HEK293 (cell line): ENCODE data around the gene MMP24.

ENCODE experiments used
- GFI1B ChIP-seq: fragments of 450-650 bp; formaldehyde crosslinking; IDR thresholded peaks from 2 replicates; pipeline ENCODE4 v1.5.1; 2016; ENCODE audit warnings: missing biosample characterization, missing genetic modification characterization
- GLIS1 ChIP-seq: fragments of 450-650 bp; formaldehyde crosslinking; IDR thresholded peaks from 2 replicates; pipeline ENCODE4 v1.5.1; 2016; ENCODE audit warnings: missing biosample characterization, missing genetic modification characterization
- GLIS2 ChIP-seq: fragments of 450-650 bp; formaldehyde crosslinking; IDR thresholded peaks from 2 replicates; pipeline ENCODE4 v1.5.1; 2016; ENCODE audit warnings: missing biosample characterization, missing genetic modification characterization
- REPIN1 ChIP-seq: fragments of 450-650 bp; formaldehyde crosslinking; IDR thresholded peaks from 2 replicates; pipeline ENCODE4 v1.5.1; 2017; ENCODE audit warnings: missing biosample characterization, missing genetic modification characterization, low read depth
- REST ChIP-seq: fragments of 450-650 bp; formaldehyde crosslinking; IDR thresholded peaks from 2 replicates; pipeline ENCODE4 v1.5.1; 2016; ENCODE audit warnings: missing biosample characterization, missing genetic modification characterization
- SALL2 ChIP-seq: fragments of 450-650 bp; formaldehyde crosslinking; IDR thresholded peaks from 2 replicates; pipeline ENCODE4 v1.5.0; 2017; ENCODE audit warnings: missing biosample characterization, mild to moderate bottlenecking, missing genetic modification characterization, borderline replicate concordance
- YY1 ChIP-seq: fragments of 450-650 bp; formaldehyde crosslinking; IDR thresholded peaks from 2 replicates; pipeline ENCODE4 v1.5.1; 2018; ENCODE audit warnings: missing biosample characterization, missing genetic modification characterization
- ZBTB11 ChIP-seq: fragments of 450-650 bp; formaldehyde crosslinking; conservative IDR thresholded peaks from 2 replicates; pipeline ENCODE4 v1.5.1; 2016; ENCODE audit warnings: low read depth, missing biosample characterization, missing genetic modification characterization
- ZBTB44 ChIP-seq: fragments of 450-650 bp; IDR thresholded peaks from 2 replicates; pipeline ENCODE4 v1.5.1; 2018; ENCODE audit warnings: missing biosample characterization, mild to moderate bottlenecking, missing genetic modification characterization
- ZBTB8A ChIP-seq: fragments of 450-650 bp; formaldehyde crosslinking; IDR thresholded peaks from 2 replicates; pipeline ENCODE4 v1.5.1; 2016; ENCODE audit warnings: missing biosample characterization, missing genetic modification characterization
- ZFP41 ChIP-seq: fragments of 450-650 bp; formaldehyde crosslinking; IDR thresholded peaks from 2 replicates; pipeline ENCODE4 v1.5.1; 2016; ENCODE audit warnings: missing biosample characterization, missing genetic modification characterization, borderline replicate concordance
- ZNF157 ChIP-seq: fragments of 450-650 bp; formaldehyde crosslinking; IDR thresholded peaks from 2 replicates; pipeline ENCODE4 v1.5.1; 2016; ENCODE audit warnings: missing biosample characterization, missing genetic modification characterization
- ZNF221 ChIP-seq: fragments of 450-650 bp; formaldehyde crosslinking; IDR thresholded peaks from 2 replicates; pipeline ENCODE4 v1.5.1; 2017; ENCODE audit warnings: missing biosample characterization, missing genetic modification characterization, borderline replicate concordance
- ZNF239 ChIP-seq: fragments of 450-650 bp; formaldehyde crosslinking; IDR thresholded peaks from 2 replicates; pipeline ENCODE4 v1.5.1; 2016; ENCODE audit warnings: missing biosample characterization, missing genetic modification characterization
- ZNF311 ChIP-seq: fragments of 450-650 bp; formaldehyde crosslinking; IDR thresholded peaks from 2 replicates; pipeline ENCODE4 v1.5.1; 2017; ENCODE audit warnings: missing biosample characterization, missing genetic modification characterization, borderline replicate concordance
- ZNF324 ChIP-seq: fragments of 450-650 bp; formaldehyde crosslinking; IDR thresholded peaks from 2 replicates; pipeline ENCODE4 v1.5.1; 2016; ENCODE audit warnings: missing biosample characterization, missing genetic modification characterization
- ZNF350 ChIP-seq: fragments of 450-650 bp; formaldehyde crosslinking; IDR thresholded peaks from 2 replicates; pipeline ENCODE4 v1.5.0; 2017; ENCODE audit warnings: missing biosample characterization, mild to moderate bottlenecking, missing genetic modification characterization
- ZNF354C ChIP-seq: fragments of 450-650 bp; formaldehyde crosslinking; IDR thresholded peaks from 2 replicates; pipeline ENCODE4 v1.5.1; 2016; ENCODE audit warnings: missing biosample characterization, missing genetic modification characterization, low read depth, borderline replicate concordance
- ZNF366 ChIP-seq: fragments of 450-650 bp; formaldehyde crosslinking; conservative IDR thresholded peaks from 2 replicates; pipeline ENCODE4 v1.5.1; 2016; ENCODE audit warnings: missing biosample characterization, missing genetic modification characterization
- ZNF473 ChIP-seq: fragments of 450-650 bp; formaldehyde crosslinking; IDR thresholded peaks from 2 replicates; pipeline ENCODE4 v1.5.1; 2017; ENCODE audit warnings: missing biosample characterization, missing genetic modification characterization
- ZNF529 ChIP-seq: fragments of 450-650 bp; formaldehyde crosslinking; IDR thresholded peaks from 2 replicates; pipeline ENCODE4 v1.5.1; 2017; ENCODE audit warnings: missing genetic modification characterization, missing biosample characterization; ENCODE audit not compliant: insufficient replicate concordance
- ZNF580 ChIP-seq: fragments of 450-650 bp; formaldehyde crosslinking; IDR thresholded peaks from 2 replicates; pipeline ENCODE4 v1.5.1; 2016; ENCODE audit warnings: missing biosample characterization, missing genetic modification characterization
- ZNF585B ChIP-seq: fragments of 450-650 bp; formaldehyde crosslinking; IDR thresholded peaks from 2 replicates; pipeline ENCODE4 v1.5.1; 2016; ENCODE audit warnings: missing biosample characterization, missing genetic modification characterization
- ZNF623 ChIP-seq: fragments of 450-650 bp; formaldehyde crosslinking; IDR thresholded peaks from 2 replicates; pipeline ENCODE4 v1.5.1; 2016; ENCODE audit warnings: missing biosample characterization, missing genetic modification characterization
- ZNF629 ChIP-seq: fragments of 450-650 bp; formaldehyde crosslinking; IDR thresholded peaks from 2 replicates; pipeline ENCODE4 v1.5.1; 2017; ENCODE audit warnings: missing biosample characterization, missing genetic modification characterization
- ZNF658 ChIP-seq: fragments of 450-650 bp; formaldehyde crosslinking; IDR thresholded peaks from 2 replicates; pipeline ENCODE4; 2016; ENCODE audit warnings: missing biosample characterization, missing genetic modification characterization
- ZNF704 ChIP-seq: fragments of 450-650 bp; formaldehyde crosslinking; IDR thresholded peaks from 2 replicates; pipeline ENCODE4 v1.5.1; 2016; ENCODE audit warnings: missing biosample characterization, missing genetic modification characterization
- ZNF707 ChIP-seq: fragments of 450-650 bp; formaldehyde crosslinking; IDR thresholded peaks from 2 replicates; pipeline ENCODE4 v1.5.1; 2016; ENCODE audit warnings: missing biosample characterization, missing genetic modification characterization
- ZNF843 ChIP-seq: fragments of 450-650 bp; formaldehyde crosslinking; IDR thresholded peaks from 2 replicates; pipeline ENCODE4 v1.5.1; 2016; ENCODE audit warnings: missing biosample characterization, missing genetic modification characterization

MMP24 gene

GRCh38 chr20:35302421-35303335 lies 76.2 kb downstream of the MMP24 start (continued):
- no peak for TF ChIP-seq ZNF221
- no peak for TF ChIP-seq GFI1B (tag by site-specific recombination)
- no peak for TF ChIP-seq ZNF157
- TF ChIP-seq ZNF623 (tag by site-specific recombination), result no peak
- no peak for TF ChIP-seq ZNF707
- TF ChIP-seq SALL2 (tag by site-specific recombination), result no peak
- no peak for TF ChIP-seq ZNF529 (tag by site-specific recombination)
- TF ChIP-seq REST (tag by site-specific recombination), result no peak
- no peak for TF ChIP-seq REPIN1 (tag by site-specific recombination)
- no peak for TF ChIP-seq ZNF473
- no peak for TF ChIP-seq ZNF354C (tag by site-specific recombination)
- no peak for TF ChIP-seq ZNF585B (tag by site-specific recombination)
- TF ChIP-seq ZBTB44 (tag by site-specific recombination), result no peak
- TF ChIP-seq YY1, result no peak
- no peak for TF ChIP-seq ZNF239 (tag by site-specific recombination)
- no peak for TF ChIP-seq ZNF658
- TF ChIP-seq ZBTB11 (tag by site-specific recombination), result no peak
- TF ChIP-seq ZNF629 (tag by site-specific recombination), result peak; percentile 56
- TF ChIP-seq GLIS1 (tag by site-specific recombination), result no peak
- TF ChIP-seq GLIS2 (tag by site-specific recombination), result no peak
- TF ChIP-seq ZNF366 (tag by site-specific recombination), result 0 out of 2 replicates have a peak, but pooled peaks have one; percentile 13
- TF ChIP-seq ZNF843 (tag by site-specific recombination), result no peak
- no peak for TF ChIP-seq ZNF580 (tag by site-specific recombination)
- TF ChIP-seq ZBTB8A (tag by site-specific recombination), result no peak
- no peak for TF ChIP-seq ZNF704 (tag by site-specific recombination)
- no peak for TF ChIP-seq ZNF324 (tag by site-specific recombination)
- no peak for TF ChIP-seq ZNF311 (tag by site-specific recombination)
- TF ChIP-seq ZNF350 (tag by site-specific recombination), result no peak
- TF ChIP-seq ZFP41, result no peak
